ENCODE results near the gene ITSN1. TPM values are rescaled to one million over a fixed set of nuclear protein-coding genes. Genes with fewer than 3 reads are reported as not detected.

Gene ITSN1
- total and polyA plus RNA-seq, 4 donors, result 11.2 to 46.0 (median 19.8) TPM

DNA sequence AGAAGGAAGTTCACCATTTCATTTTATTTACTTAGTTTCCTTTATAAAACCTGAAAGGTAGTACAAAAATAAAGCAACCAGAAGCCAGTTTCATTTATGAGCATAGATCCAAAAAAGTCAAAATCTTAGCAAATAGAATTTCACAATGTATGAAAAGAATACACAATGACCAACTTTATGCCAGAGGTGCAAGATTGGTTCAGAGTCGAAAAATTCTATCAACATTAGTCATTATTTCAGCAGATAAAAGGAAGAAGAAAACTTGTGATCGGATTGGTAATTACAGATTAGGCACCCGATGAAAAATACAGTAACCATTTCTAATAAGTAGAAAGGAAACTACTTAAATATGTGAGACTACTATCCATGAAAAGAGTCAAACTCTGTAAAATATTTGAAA, 89.1 kb downstream of the ITSN1 start:
- Histone ChIP-seq H3K27ac (ENCODE audit: low read depth in 1 of 2, low read length in 1 of 2) (no peak overlapping the region), H3K27me3 (ENCODE audit: control insufficient read depth in 3 of 3, insufficient read depth in 3 of 3, low read length in 2 of 3) (no peaks in the 10 kb centered on the region), H3K9me3 (ENCODE audit: control insufficient read depth in 4 of 4, insufficient read depth in 3 of 4, low read length in 3 of 4) (no peaks in the 10 kb centered on the region), H3K9ac (ENCODE audit: insufficient read depth in 1 of 2, low read length in 2 of 2) (no peak overlapping the region), H3K36me3 (ENCODE audit: control insufficient read depth in 4 of 4, insufficient read depth in 4 of 4, low read length in 4 of 4) (peaks cover 0 to 6% (median under 1%) of the 10 kb centered on the region in 4 donors), H3K4me1 (ENCODE audit: control insufficient read depth in 5 of 5, insufficient read depth in 5 of 5, low read length in 5 of 5) (peaks cover 0 to 11% (median 2%) of the 10 kb centered on the region in 5 donors), H3K4me3 (no peak overlapping the region)
- 89 to 92% methylated on average over 3 of the region's 3 CpGs for WGBS, 2 donors
- DNase-seq, result no peak
- TF ChIP-seq, protein P1, sequence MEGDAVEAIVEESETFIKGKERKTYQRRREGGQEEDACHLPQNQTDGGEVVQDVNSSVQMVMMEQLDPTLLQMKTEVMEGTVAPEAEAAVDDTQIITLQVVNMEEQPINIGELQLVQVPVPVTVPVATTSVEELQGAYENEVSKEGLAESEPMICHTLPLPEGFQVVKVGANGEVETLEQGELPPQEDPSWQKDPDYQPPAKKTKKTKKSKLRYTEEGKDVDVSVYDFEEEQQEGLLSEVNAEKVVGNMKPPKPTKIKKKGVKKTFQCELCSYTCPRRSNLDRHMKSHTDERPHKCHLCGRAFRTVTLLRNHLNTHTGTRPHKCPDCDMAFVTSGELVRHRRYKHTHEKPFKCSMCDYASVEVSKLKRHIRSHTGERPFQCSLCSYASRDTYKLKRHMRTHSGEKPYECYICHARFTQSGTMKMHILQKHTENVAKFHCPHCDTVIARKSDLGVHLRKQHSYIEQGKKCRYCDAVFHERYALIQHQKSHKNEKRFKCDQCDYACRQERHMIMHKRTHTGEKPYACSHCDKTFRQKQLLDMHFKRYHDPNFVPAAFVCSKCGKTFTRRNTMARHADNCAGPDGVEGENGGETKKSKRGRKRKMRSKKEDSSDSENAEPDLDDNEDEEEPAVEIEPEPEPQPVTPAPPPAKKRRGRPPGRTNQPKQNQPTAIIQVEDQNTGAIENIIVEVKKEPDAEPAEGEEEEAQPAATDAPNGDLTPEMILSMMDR (IDR thresholded peaks at IDR 0.05; ENCODE audit: control extremely low read depth, extremely low read depth), result no peak
- no peak for ATAC-seq (ENCODE audit: insufficient read depth, low FRiP score)

DNA sequence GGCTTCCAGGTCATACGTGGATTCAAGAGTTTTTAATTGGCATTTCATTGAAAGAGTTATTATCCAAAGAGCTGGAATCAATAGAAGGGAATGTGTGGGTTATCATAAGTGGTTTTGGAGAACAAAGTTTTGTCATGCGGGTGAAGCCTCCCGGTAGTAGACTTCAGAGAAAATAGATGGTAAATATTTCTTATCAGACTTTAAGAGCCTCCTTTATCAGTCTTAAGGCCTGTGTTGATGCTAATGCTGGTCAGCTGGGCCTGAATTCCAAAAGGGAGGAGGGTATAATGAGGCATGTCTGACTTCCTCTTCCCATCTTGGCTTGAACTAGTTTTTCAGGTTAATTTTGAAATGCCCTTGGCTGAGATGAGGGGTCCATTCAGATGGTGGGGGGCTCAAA, 89.7 kb downstream of the ITSN1 start:
- H3K27ac ChIP-seq (ENCODE audit: low read depth in 1 of 2, low read length in 1 of 2), result no peak overlapping the region
- ATAC-seq (ENCODE audit: insufficient read depth, low FRiP score), result no peak
- TF ChIP-seq, protein P1 (IDR thresholded peaks at IDR 0.05; ENCODE audit: control extremely low read depth, extremely low read depth), result no peak

DNA sequence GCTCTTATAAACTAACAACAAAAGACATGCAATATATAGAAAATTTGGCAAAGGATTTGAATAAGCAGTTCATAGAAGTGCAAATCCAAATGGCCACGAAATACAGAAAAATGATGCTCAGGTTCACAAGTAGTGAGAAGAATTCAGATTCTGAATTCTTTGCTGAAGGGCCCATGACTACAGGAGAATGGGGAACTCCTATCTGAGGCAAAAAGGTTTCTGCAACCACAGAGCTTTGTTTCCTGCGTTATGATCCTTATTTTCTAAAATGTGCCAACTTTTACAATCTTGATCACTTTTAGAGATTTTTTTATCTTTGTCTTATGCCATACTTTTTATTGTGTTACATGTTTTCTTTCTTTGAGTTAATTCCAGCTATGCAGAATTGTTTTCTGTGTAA, 91.3 kb downstream of the ITSN1 start:
- WGBS, 2 donors, result 53 to 72% methylated on average over 2 of the region's 2 CpGs
- Histone ChIP-seq H3K27ac (ENCODE audit: low read depth in 1 of 2, low read length in 1 of 2) (no peak overlapping the region), H3K9ac (ENCODE audit: insufficient read depth in 1 of 2, low read length in 2 of 2) (no peak overlapping the region), H3K36me3 (ENCODE audit: control insufficient read depth in 4 of 4, insufficient read depth in 4 of 4, low read length in 4 of 4) (peaks cover 0 to 7% (median 2%) of the 10 kb centered on the region in 4 donors), H3K4me3 (no peak overlapping the region), H3K9me3 (ENCODE audit: control insufficient read depth in 4 of 4, insufficient read depth in 3 of 4, low read length in 3 of 4) (no peaks in the 10 kb centered on the region), H3K4me1 (ENCODE audit: control insufficient read depth in 5 of 5, insufficient read depth in 5 of 5, low read length in 5 of 5) (peaks cover 0 to 11% (median 2%) of the 10 kb centered on the region in 5 donors), H3K27me3 (ENCODE audit: control insufficient read depth in 3 of 3, insufficient read depth in 3 of 3, low read length in 2 of 3) (no peaks in the 10 kb centered on the region)
- TF ChIP-seq, protein P1 (IDR thresholded peaks at IDR 0.05; ENCODE audit: control extremely low read depth, extremely low read depth), result no peak
- DNase-seq, result no peak
- ATAC-seq (ENCODE audit: insufficient read depth, low FRiP score), result no peak

More for the DNA sequence above, 89.7 kb downstream of the ITSN1 start:
- Histone ChIP-seq H3K9me3 (ENCODE audit: control insufficient read depth in 4 of 4, insufficient read depth in 3 of 4, low read length in 3 of 4) (no peaks in the 10 kb centered on the region), H3K27me3 (ENCODE audit: control insufficient read depth in 3 of 3, insufficient read depth in 3 of 3, low read length in 2 of 3) (no peaks in the 10 kb centered on the region), H3K4me1 (ENCODE audit: control insufficient read depth in 5 of 5, insufficient read depth in 5 of 5, low read length in 5 of 5) (peaks cover 0 to 11% (median 2%) of the 10 kb centered on the region in 5 donors), H3K9ac (ENCODE audit: insufficient read depth in 1 of 2, low read length in 2 of 2) (no peak overlapping the region), H3K4me3 (no peak overlapping the region), H3K36me3 (ENCODE audit: control insufficient read depth in 4 of 4, insufficient read depth in 4 of 4, low read length in 4 of 4) (peaks cover 0 to 8% (median 2%) of the 10 kb centered on the region in 4 donors)
- DNase-seq, result no peak
- 76 to 87% methylated on average over 3 of the region's 3 CpGs for WGBS, 2 donors

DNA sequence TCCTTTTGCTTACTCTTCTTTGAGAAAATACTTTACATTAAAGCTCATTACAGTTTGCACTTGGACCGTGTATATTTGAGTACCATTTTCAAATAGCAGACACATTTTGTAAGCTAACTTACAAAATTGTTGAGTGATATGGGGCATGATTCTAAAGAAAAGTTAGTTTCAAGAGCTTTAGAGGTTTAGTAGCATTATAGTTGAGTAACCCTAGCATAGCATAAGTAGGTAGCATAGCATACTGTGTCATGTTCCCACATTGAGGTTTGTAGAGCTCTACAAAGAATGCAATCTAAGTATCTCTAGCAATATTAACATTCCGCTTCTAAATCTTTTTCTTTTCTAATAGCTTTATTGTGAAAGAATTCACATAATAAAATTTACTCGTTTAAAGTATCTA, 92.0 kb downstream of the ITSN1 start:
- Histone ChIP-seq H3K36me3 (ENCODE audit: control insufficient read depth in 4 of 4, insufficient read depth in 4 of 4, low read length in 4 of 4) (peaks cover 0 to 7% (median 2%) of the 10 kb centered on the region in 4 donors), H3K4me1 (ENCODE audit: control insufficient read depth in 5 of 5, insufficient read depth in 5 of 5, low read length in 5 of 5) (peaks cover 0 to 11% (median 2%) of the 10 kb centered on the region in 5 donors), H3K27ac (ENCODE audit: low read depth in 1 of 2, low read length in 1 of 2) (no peak overlapping the region), H3K4me3 (no peak overlapping the region), H3K27me3 (ENCODE audit: control insufficient read depth in 3 of 3, insufficient read depth in 3 of 3, low read length in 2 of 3) (no peaks in the 10 kb centered on the region), H3K9me3 (ENCODE audit: control insufficient read depth in 4 of 4, insufficient read depth in 3 of 4, low read length in 3 of 4) (no peaks in the 10 kb centered on the region), H3K9ac (ENCODE audit: insufficient read depth in 1 of 2, low read length in 2 of 2) (no peak overlapping the region)
- DNase-seq (peak in 2 of 3 donors; percentile 36 to 39), ATAC-seq (ENCODE audit: insufficient read depth, low FRiP score) (no peak)
- TF ChIP-seq, protein P1 (IDR thresholded peaks at IDR 0.05; ENCODE audit: control extremely low read depth, extremely low read depth), result no peak
- 79 to 83% methylated on average over 3 of the region's 3 CpGs for WGBS, 2 donors

Data from lung (tissue), 12 donors.